A549 (cell line): ENCODE measurements around the gene ELL.

ENCODE experiments used
- CTCF ChIP-seq: fragments of >200 bp; sonication (Bioruptor Twin); formaldehyde crosslinking; IDR thresholded peaks from 3 replicates; pipeline ENCODE4 v1.5.1; 2016
- JUN ChIP-seq, 2 experiments: fragments of >200 bp; sonication (Bioruptor Twin); formaldehyde crosslinking; IDR thresholded peaks; 2 replicates in 1 of 2; 3 replicates in 1 of 2; pipeline ENCODE4 v1.6.1; 2016 to 2017
- KDM5A ChIP-seq: fragments of 200-600 bp; sonication (generic); IDR thresholded peaks from 2 replicates; pipeline ENCODE4 v1.6.1; 2016; ENCODE audit warnings: antibody characterized with exemption, mild to moderate bottlenecking
- MAX ChIP-seq: IDR thresholded peaks from 2 replicates; pipeline ENCODE4 v1.6.1; 2012
- NPAS2 ChIP-seq: fragments of 250-450 bp; sonication (Bioruptor Pico); IDR thresholded peaks from 2 replicates; pipeline ENCODE4 v1.8.0; 2022; ENCODE audit warnings: mild to moderate bottlenecking, moderate library complexity, borderline replicate concordance
- POLR2A ChIP-seq: IDR thresholded peaks from 2 replicates; pipeline ENCODE4 v1.6.1; 2012; ENCODE audit warnings: mild to moderate bottlenecking, low read length
- RAD21 ChIP-seq, 2 experiments: fragments of >200 bp in 1 of 2; sonication (Bioruptor Twin) in 1 of 2; formaldehyde crosslinking in 1 of 2; IDR thresholded peaks in 1 of 2; conservative IDR thresholded peaks in 1 of 2; 2 replicates in 1 of 2; 3 replicates in 1 of 2; pipeline ENCODE4 v1.6.1; 2012 to 2018; ENCODE audit warnings: inconsistent platforms in 1 of 2
- SREBF2 ChIP-seq: fragments of 450-650 bp; IDR thresholded peaks from 2 replicates; pipeline ENCODE4 v1.6.1; 2014; ENCODE audit warnings: mild to moderate bottlenecking, moderate library complexity

- TF ChIP-seq KDM5A (no peak), JUN (IDR thresholded peaks at IDR 0.05) (no peak), NPAS2 (CRISPR knock-in tag) (no peak), CTCF (no peak), SREBF2 (no peak), MAX (no peak), POLR2A (no peak), RAD21 (conservative IDR thresholded peaks at IDR 0.05 in 1 of 2, IDR thresholded peaks at IDR 0.05 in 1 of 2) (no peak)
Measured at GRCh38 chr19:18515959-18516358, 5.9 kb downstream of the ELL start.
